GM19099 (cell line): Measurements from ENCODE around the gene MAP3K20.

Experiments
- POLR2A ChIP-seq: IDR thresholded peaks from 3 replicates; pipeline ENCODE4 v1.6.1; 2011; ENCODE audit warnings: low read depth; ENCODE audit not compliant: insufficient read length; ENCODE audit errors: extremely low read depth

Gene MAP3K20

GRCh38 chr2:173157676-173158293 is 82.1 kb downstream of the MAP3K20 start:
- TF ChIP-seq POLR2A: no peak

DNA sequence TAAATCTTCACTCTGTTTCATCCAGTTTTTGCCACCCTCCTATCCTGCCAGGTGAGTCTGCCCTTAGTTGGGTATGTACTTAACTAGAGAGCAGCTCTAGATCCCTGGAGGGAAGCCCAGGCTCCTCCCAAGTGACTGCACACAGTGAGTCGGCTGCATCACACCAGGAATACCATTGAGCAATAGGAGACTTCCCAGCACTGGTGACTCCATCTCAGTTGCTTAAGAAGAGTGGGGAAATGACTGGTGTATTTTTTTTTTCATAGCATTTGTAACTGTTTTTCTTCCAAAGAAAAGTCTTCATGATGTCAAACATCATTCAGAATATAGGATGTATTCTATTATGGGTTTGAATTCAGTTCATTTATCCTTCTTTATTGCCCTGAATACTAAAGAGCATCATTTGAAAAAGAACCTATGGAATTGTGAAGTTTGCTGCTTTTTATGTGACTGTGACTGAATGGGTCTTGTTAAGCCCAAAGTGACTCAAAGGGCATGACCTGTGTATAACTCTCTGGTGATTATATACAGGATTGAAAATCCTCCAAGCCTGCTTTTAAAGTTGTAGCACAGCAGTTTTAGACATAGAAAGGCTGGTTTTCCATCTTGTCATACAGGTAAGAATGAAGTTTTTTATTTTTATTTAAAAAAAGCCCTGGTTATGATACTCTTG is 84.3 kb downstream of the MAP3K20 start:
- no peak for TF ChIP-seq POLR2A

- no peak for TF ChIP-seq POLR2A
Observed at GRCh38 chr2:173160618-173161017, 85.0 kb downstream of the MAP3K20 start.

DNA sequence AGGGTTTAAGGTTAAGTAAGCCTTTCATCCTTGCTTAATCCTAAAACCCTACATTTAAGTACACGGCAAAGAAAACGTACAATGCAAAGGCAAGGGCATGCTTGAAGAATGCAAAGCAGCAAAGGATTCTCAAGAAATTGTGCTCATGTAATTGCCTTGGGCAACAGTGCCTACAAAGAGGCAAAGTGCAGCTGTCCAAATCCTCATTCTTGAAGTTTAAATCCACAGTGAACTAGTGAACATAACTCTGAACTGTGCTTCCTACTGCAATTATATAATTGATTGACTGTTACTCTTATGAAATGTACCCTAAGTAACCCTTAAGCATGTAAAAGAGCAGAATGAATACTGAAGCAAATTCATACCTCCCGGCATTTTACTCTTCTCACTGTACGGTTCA is 85.4 kb downstream of the MAP3K20 start:
- TF ChIP-seq POLR2A: no peak

DNA sequence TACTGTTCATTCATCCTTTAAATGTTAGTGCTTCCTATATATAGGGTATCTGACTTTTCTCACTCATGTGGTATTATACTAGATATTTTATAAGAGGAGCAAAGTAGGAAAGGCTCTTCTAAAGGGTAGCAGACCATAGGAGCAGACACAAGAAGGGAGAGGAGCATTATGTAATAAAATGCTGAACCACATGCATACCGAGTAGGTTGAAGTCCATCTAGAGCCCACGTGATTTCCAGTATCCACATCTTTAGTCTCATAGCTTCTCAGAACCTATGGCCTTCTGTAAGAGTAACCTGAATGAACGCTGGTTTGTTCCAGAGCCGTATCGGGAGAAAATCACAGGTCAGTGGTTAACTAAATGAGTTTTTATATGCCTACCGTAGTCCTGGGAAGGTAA is 85.9 kb downstream of the MAP3K20 start:
- no peak for TF ChIP-seq POLR2A

DNA sequence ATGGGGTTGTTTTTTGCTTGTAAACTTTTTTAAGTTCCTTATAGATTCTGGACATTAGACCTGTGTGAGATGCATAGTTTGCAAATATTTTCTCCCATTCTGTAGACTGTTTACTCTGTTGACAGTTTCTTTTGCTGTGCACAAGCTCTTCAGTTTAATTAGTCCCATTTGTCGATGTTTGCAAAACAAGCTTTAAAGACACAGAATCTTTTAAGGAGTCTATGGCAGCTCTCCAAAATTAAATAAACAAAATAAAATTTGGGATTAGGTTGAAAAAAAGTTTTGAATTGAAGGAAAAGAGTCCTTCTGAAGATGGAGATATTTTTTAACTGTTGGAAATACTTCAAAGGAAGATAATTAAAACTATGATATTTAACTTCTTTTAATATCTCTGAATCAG is 88.8 kb downstream of the MAP3K20 start:
- TF ChIP-seq POLR2A: no peak

GRCh38 chr2:173165443-173166238 is 90.0 kb downstream of the MAP3K20 start:
- no peak for TF ChIP-seq POLR2A

DNA sequence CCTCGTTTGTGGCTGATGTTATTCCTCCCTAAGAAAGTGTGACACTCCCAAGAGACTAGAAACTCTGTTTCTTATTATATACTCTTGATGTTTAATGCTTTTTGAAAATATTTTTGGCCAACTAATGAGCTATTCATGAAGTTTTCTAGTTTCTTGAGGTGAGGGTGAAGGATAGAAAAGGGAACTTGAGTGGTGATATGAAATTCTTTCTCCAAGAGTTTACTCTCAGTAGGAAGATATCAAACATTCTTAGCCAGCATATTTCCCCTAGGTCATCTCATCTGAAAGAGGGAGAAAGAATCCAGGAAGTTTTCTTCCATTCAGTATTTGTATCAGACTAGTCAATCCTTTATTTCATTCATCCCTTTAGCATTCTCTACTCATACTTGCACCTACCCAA is 95.7 kb downstream of the MAP3K20 start:
- no peak for TF ChIP-seq POLR2A

DNA sequence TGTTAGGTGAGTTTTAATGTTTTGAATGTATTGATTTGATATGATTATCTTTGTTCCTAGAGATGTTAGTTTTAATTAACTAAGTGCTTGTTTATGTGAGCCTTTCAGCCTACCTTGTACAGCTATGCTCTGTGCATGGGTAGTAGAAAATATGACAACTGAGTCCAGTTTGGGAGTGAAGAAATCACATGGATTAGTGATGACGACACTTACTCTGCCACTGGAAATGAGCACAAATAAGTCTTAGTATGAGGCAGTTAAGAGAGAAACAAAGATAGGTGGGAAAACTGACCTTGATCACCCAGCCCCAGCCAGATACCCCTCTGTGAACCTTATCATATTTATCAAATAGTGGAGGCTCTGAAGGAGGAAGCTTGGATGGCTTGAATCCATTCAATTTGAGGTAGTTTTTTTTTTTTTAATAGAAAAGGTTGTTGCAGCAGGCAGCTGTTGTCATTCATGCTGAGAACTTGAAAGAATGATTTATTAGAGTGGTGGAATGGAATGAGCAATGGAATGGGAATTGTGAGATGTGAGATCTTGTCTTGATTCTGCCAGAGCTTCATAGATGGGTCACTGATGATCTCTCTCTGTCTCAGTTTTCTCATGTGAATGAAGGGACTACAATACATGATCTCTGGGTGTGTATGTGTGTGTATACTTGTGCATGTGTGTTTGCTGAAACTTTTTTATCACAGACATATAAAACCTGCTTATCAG is 96.4 kb downstream of the MAP3K20 start:
- no peak for TF ChIP-seq POLR2A

DNA sequence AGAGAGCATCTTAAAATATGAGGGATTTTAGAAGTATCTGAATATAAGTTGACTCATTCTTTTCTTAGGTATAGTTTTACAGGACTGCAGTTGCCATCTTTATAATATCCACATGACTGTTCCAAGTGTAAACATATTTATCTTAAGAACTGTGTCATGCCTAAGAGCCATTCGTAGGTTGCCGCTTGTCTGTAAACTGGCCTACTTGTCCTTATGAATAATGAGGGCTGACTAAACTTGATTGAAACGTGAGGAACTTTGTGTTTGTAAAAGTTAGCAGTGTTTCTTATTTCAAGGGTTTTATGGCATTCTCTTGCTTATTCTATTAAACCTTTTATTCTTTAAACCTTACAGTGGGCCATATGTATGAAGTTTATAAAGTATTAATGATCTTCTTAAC is 99.6 kb downstream of the MAP3K20 start:
- TF ChIP-seq POLR2A: no peak

DNA sequence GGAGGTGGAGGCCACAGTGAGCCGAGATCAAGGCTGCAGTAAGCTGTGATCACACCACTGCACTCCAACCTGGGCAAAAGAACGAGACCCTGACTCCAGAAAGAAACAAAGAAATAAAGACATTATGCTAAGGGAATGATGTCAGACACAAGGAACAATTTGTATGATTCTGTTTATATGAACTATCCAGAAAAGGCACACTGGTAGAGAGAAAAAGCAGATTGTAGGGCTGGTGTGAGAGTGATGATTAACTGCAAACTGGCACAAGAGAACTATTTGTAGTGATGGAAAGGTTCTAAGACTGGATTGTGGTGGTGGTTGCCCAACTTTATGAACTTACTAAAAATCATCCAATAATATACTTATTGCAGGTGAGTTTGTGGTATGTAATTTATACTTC is 106.3 kb downstream of the MAP3K20 start:
- no peak for TF ChIP-seq POLR2A

GRCh38 chr2:173184031-173185004 is 108.7 kb downstream of the MAP3K20 start:
- TF ChIP-seq POLR2A: no peak

GRCh38 chr2:173185437-173185836 is 109.8 kb downstream of the MAP3K20 start:
- no peak for TF ChIP-seq POLR2A

DNA sequence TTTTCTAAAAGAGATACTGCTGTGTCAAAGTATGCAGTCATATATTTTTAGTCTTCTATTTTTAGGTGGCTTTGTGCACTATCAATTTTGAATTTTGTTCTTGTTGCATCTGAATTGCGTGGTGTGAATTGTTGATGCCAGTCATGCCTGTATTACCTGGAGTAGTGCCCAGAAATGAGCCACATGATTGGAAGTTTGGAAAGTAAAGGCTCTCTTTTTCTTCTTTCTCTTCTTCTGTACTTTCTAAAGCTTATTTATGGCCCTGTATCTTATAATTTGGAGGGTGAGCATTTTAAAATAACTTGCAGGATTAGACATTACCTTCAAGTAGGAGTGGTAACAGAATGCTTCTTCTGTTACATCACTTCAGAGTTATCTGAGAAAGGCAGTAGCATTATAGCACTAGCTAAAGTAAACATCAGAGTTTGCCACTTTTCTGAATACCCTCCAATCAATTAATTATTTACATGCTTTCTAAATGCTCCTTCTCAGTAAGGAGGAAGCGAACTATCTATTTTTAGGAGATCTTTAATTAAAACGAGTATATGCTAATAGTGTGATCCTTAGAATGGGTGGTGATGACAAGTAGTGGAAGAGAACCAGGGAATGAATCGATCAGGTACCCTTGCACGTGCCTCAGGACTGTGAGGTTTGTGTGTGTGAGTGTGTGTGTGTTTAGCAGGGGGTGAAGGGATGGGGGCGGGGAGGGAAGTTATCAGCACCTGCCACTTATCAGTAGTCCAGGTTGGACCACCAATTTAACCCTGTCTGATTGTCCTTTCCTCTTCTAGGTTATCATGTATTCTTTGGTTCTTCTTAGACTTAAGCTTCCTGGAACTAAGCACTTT is 112.5 kb downstream of the MAP3K20 start:
- TF ChIP-seq POLR2A: no peak

DNA sequence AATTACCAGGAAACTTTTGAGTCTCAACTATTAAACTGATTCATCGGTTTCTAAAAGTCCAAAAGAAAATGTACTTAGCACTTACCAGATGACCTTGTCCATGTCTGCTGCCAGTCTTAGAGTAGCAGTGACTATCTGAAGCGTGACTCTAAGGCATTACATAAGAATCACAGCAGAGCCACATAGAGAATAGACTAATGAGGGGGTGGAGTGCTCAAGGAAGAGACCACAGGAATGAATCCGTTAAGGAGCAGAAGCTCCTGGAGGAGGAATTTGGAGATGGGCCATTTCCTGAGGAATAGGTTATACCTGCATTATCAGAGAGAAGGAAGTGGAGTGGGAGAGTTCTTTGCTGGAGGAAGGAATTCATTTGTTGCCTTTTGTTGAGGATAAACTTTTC is 116.0 kb downstream of the MAP3K20 start:
- no peak for TF ChIP-seq POLR2A
